Measurements from ENCODE around the gene SNX6. TPM values are rescaled to one million over a fixed set of nuclear protein-coding genes. Genes with fewer than 3 reads are reported as not detected.
"Not testable (repeated sequence)": the region's sequence is repeated elsewhere in the genome, so short reads cannot be mapped to it uniquely, and the experiment has no call there.

Gene SNX6
- polyA plus RNA-seq, 2 donors, result 19.1 to 34.1 TPM

GRCh38 chr14:34538871-34539406, 91.0 kb downstream of the SNX6 start:
- no peaks in the 10 kb centered on the region for H3K9me3 ChIP-seq (ENCODE audit: control insufficient read depth in 2 of 2, insufficient read depth in 1 of 2, low read depth in 1 of 2, low read length in 1 of 2)

GRCh38 chr14:34538096-34538495, 91.9 kb downstream of the SNX6 start:
- H3K27ac ChIP-seq (ENCODE audit: low read depth in 2 of 2, low read length in 1 of 2); H3K36me3 ChIP-seq (ENCODE audit: control insufficient read depth in 2 of 2, insufficient read depth in 2 of 2, low read length in 1 of 2); H3K4me1 ChIP-seq (ENCODE audit: control insufficient read depth in 2 of 2, insufficient read depth in 2 of 2, low read length in 1 of 2); H3K27me3 ChIP-seq (ENCODE audit: control insufficient read depth in 1 of 2, insufficient read depth in 2 of 2, low read length in 2 of 2); H3K9me3 ChIP-seq (ENCODE audit: control insufficient read depth in 2 of 2, insufficient read depth in 1 of 2, low read depth in 1 of 2, low read length in 1 of 2): not testable (repeated sequence)
- H3K4me3 ChIP-seq (ENCODE audit: low read depth in 1 of 2, low read length in 2 of 2), result peak overlapping the region in 1 of 2 donors; percentile 94
- WGBS, 2 donors, result 51 to 67% methylated on average over 6 of the region's 6 CpGs

More at GRCh38 chr14:34538871-34539406, 91.0 kb downstream of the SNX6 start:
- H3K36me3 ChIP-seq (ENCODE audit: control insufficient read depth in 2 of 2, insufficient read depth in 2 of 2, low read length in 1 of 2), result no peaks in the 10 kb centered on the region
- H3K27ac ChIP-seq (ENCODE audit: low read depth in 2 of 2, low read length in 1 of 2), result peak overlapping the region; percentile 93 to 99
- H3K4me3 ChIP-seq (ENCODE audit: low read depth in 1 of 2, low read length in 2 of 2), result peak overlapping the region; percentile 94 to 95
- WGBS, 2 donors, result 1 to 2% methylated on average over 15 of the region's 15 CpGs
- no peaks in the 10 kb centered on the region for H3K4me1 ChIP-seq (ENCODE audit: control insufficient read depth in 2 of 2, insufficient read depth in 2 of 2, low read length in 1 of 2)
- H3K27me3 ChIP-seq (ENCODE audit: control insufficient read depth in 1 of 2, insufficient read depth in 2 of 2, low read length in 2 of 2), result no peaks in the 10 kb centered on the region

- Histone ChIP-seq H3K9me3 (ENCODE audit: control insufficient read depth in 2 of 2, insufficient read depth in 1 of 2, low read depth in 1 of 2, low read length in 1 of 2) (no peaks in the 10 kb centered on the region), H3K27ac (ENCODE audit: low read depth in 2 of 2, low read length in 1 of 2) (no peak overlapping the region), H3K4me3 (ENCODE audit: low read depth in 1 of 2, low read length in 2 of 2) (no peak overlapping the region), H3K36me3 (ENCODE audit: control insufficient read depth in 2 of 2, insufficient read depth in 2 of 2, low read length in 1 of 2) (peaks cover 0 to 2% of the 10 kb centered on the region in 2 donors), H3K27me3 (ENCODE audit: control insufficient read depth in 1 of 2, insufficient read depth in 2 of 2, low read length in 2 of 2) (no peaks in the 10 kb centered on the region), H3K4me1 (ENCODE audit: control insufficient read depth in 2 of 2, insufficient read depth in 2 of 2, low read length in 1 of 2) (no peaks in the 10 kb centered on the region)
- WGBS, 2 donors, result 80 to 94% methylated on average over 4 of the region's 4 CpGs
Observed at GRCh38 chr14:34537677-34538009, 92.3 kb downstream of the SNX6 start.

- 88 to 94% methylated on average over 4 of the region's 4 CpGs for WGBS, 2 donors
- no peaks in the 10 kb centered on the region for H3K9me3 ChIP-seq (ENCODE audit: control insufficient read depth in 2 of 2, insufficient read depth in 1 of 2, low read depth in 1 of 2, low read length in 1 of 2)
- H3K27ac ChIP-seq (ENCODE audit: low read depth in 2 of 2, low read length in 1 of 2), result no peak overlapping the region
- H3K4me1 ChIP-seq (ENCODE audit: control insufficient read depth in 2 of 2, insufficient read depth in 2 of 2, low read length in 1 of 2), result no peaks in the 10 kb centered on the region
- no peak overlapping the region for H3K4me3 ChIP-seq (ENCODE audit: low read depth in 1 of 2, low read length in 2 of 2)
- peaks cover 0 to 2% of the 10 kb centered on the region in 2 donors for H3K36me3 ChIP-seq (ENCODE audit: control insufficient read depth in 2 of 2, insufficient read depth in 2 of 2, low read length in 1 of 2)
- H3K27me3 ChIP-seq (ENCODE audit: control insufficient read depth in 1 of 2, insufficient read depth in 2 of 2, low read length in 2 of 2), result no peaks in the 10 kb centered on the region
Observed at GRCh38 chr14:34536951-34537676, 92.8 kb downstream of the SNX6 start.

GRCh38 chr14:34527591-34527990, 102.4 kb downstream of the SNX6 start:
- WGBS, 2 donors, result 90 to 92% methylated on average over 1 of the region's 1 CpG
- Histone ChIP-seq H3K36me3 (ENCODE audit: control insufficient read depth in 2 of 2, insufficient read depth in 2 of 2, low read length in 1 of 2) (peaks cover 4 to 18% of the 10 kb centered on the region in 2 donors), H3K9me3 (ENCODE audit: control insufficient read depth in 2 of 2, insufficient read depth in 1 of 2, low read depth in 1 of 2, low read length in 1 of 2) (no peaks in the 10 kb centered on the region), H3K4me3 (ENCODE audit: low read depth in 1 of 2, low read length in 2 of 2) (no peak overlapping the region), H3K4me1 (ENCODE audit: control insufficient read depth in 2 of 2, insufficient read depth in 2 of 2, low read length in 1 of 2) (no peaks in the 10 kb centered on the region), H3K27me3 (ENCODE audit: control insufficient read depth in 1 of 2, insufficient read depth in 2 of 2, low read length in 2 of 2) (no peaks in the 10 kb centered on the region), H3K27ac (ENCODE audit: low read depth in 2 of 2, low read length in 1 of 2) (no peak overlapping the region)

GRCh38 chr14:34524216-34524615, 105.7 kb downstream of the SNX6 start:
- peaks cover 7 to 17% of the 10 kb centered on the region in 2 donors for H3K36me3 ChIP-seq (ENCODE audit: control insufficient read depth in 2 of 2, insufficient read depth in 2 of 2, low read length in 1 of 2)
- WGBS, 2 donors, result 97% methylated on average over 8 of the region's 8 CpGs

GRCh38 chr14:34522496-34522895, 107.5 kb downstream of the SNX6 start:
- Histone ChIP-seq H3K9me3 (ENCODE audit: control insufficient read depth in 2 of 2, insufficient read depth in 1 of 2, low read depth in 1 of 2, low read length in 1 of 2) (no peaks in the 10 kb centered on the region), H3K4me3 (ENCODE audit: low read depth in 1 of 2, low read length in 2 of 2) (no peak overlapping the region), H3K36me3 (ENCODE audit: control insufficient read depth in 2 of 2, insufficient read depth in 2 of 2, low read length in 1 of 2) (peaks cover 12 to 18% of the 10 kb centered on the region in 2 donors), H3K4me1 (ENCODE audit: control insufficient read depth in 2 of 2, insufficient read depth in 2 of 2, low read length in 1 of 2) (no peaks in the 10 kb centered on the region), H3K27me3 (ENCODE audit: control insufficient read depth in 1 of 2, insufficient read depth in 2 of 2, low read length in 2 of 2) (no peaks in the 10 kb centered on the region), H3K27ac (ENCODE audit: low read depth in 2 of 2, low read length in 1 of 2) (peak overlapping the region in 1 of 2 donors; percentile 22)
- WGBS, 2 donors, result 80 to 82% methylated on average over 2 of the region's 2 CpGs

More at GRCh38 chr14:34524216-34524615, 105.7 kb downstream of the SNX6 start:
- H3K9me3 ChIP-seq (ENCODE audit: control insufficient read depth in 2 of 2, insufficient read depth in 1 of 2, low read depth in 1 of 2, low read length in 1 of 2); H3K4me1 ChIP-seq (ENCODE audit: control insufficient read depth in 2 of 2, insufficient read depth in 2 of 2, low read length in 1 of 2); H3K27ac ChIP-seq (ENCODE audit: low read depth in 2 of 2, low read length in 1 of 2); H3K27me3 ChIP-seq (ENCODE audit: control insufficient read depth in 1 of 2, insufficient read depth in 2 of 2, low read length in 2 of 2); H3K4me3 ChIP-seq (ENCODE audit: low read depth in 1 of 2, low read length in 2 of 2): not testable (repeated sequence)

- 81 to 91% methylated on average over 6 of the region's 6 CpGs for WGBS, 2 donors
- H3K27me3 ChIP-seq (ENCODE audit: control insufficient read depth in 1 of 2, insufficient read depth in 2 of 2, low read length in 2 of 2); H3K4me1 ChIP-seq (ENCODE audit: control insufficient read depth in 2 of 2, insufficient read depth in 2 of 2, low read length in 1 of 2); H3K9me3 ChIP-seq (ENCODE audit: control insufficient read depth in 2 of 2, insufficient read depth in 1 of 2, low read depth in 1 of 2, low read length in 1 of 2); H3K27ac ChIP-seq (ENCODE audit: low read depth in 2 of 2, low read length in 1 of 2); H3K4me3 ChIP-seq (ENCODE audit: low read depth in 1 of 2, low read length in 2 of 2): not testable (repeated sequence)
- H3K36me3 ChIP-seq (ENCODE audit: control insufficient read depth in 2 of 2, insufficient read depth in 2 of 2, low read length in 1 of 2), result peaks cover 12 to 13% of the 10 kb centered on the region in 2 donors
Observed at GRCh38 chr14:34521071-34521470, 108.9 kb downstream of the SNX6 start.

- H3K36me3 ChIP-seq (ENCODE audit: control insufficient read depth in 2 of 2, insufficient read depth in 2 of 2, low read length in 1 of 2), result peaks cover 12 to 13% of the 10 kb centered on the region in 2 donors
- not testable (repeated sequence) for H3K4me1 ChIP-seq (ENCODE audit: control insufficient read depth in 2 of 2, insufficient read depth in 2 of 2, low read length in 1 of 2); H3K4me3 ChIP-seq (ENCODE audit: low read depth in 1 of 2, low read length in 2 of 2); H3K9me3 ChIP-seq (ENCODE audit: control insufficient read depth in 2 of 2, insufficient read depth in 1 of 2, low read depth in 1 of 2, low read length in 1 of 2); H3K27me3 ChIP-seq (ENCODE audit: control insufficient read depth in 1 of 2, insufficient read depth in 2 of 2, low read length in 2 of 2)
- WGBS, 2 donors, result 78 to 84% methylated on average over 7 of the region's 7 CpGs
- peak overlapping the region in 1 of 2 donors; percentile 60 for H3K27ac ChIP-seq (ENCODE audit: low read depth in 2 of 2, low read length in 1 of 2)
Observed at GRCh38 chr14:34520304-34520970, 109.5 kb downstream of the SNX6 start.

Measured in esophagus (tissue), 2 donors.